GM19240 (cell line): ENCODE results near the gene CEP78.

Experiments used
- DNase-seq: peaks from one replicate; pipeline ENCODE4 v3.0.0; 2011; ENCODE audit warnings: low spot score; ENCODE audit not compliant: insufficient read length

CEP78 gene

GRCh38 chr9:78286946-78287388 lies 51.1 kb downstream of the CEP78 start:
- no peak for DNase-seq

GRCh38 chr9:78288214-78288892 lies 52.5 kb downstream of the CEP78 start:
- no peak for DNase-seq

- DNase-seq = no peak
Measured at GRCh38 chr9:78289474-78289873, 53.6 kb downstream of the CEP78 start.

- no peak for DNase-seq
Measured at GRCh38 chr9:78291240-78291925, 55.5 kb downstream of the CEP78 start.

- no peak for DNase-seq
Measured at GRCh38 chr9:78292026-78292425, 56.2 kb downstream of the CEP78 start.

GRCh38 chr9:78292716-78293497 lies 57.0 kb downstream of the CEP78 start:
- no peak for DNase-seq

- DNase-seq = no peak
Measured at GRCh38 chr9:78294290-78295176, 58.7 kb downstream of the CEP78 start.

- no peak for DNase-seq
Measured at GRCh38 chr9:78295177-78295575, 59.3 kb downstream of the CEP78 start.

GRCh38 chr9:78295731-78296130 lies 59.9 kb downstream of the CEP78 start:
- no peak for DNase-seq

GRCh38 chr9:78296201-78296892 lies 60.5 kb downstream of the CEP78 start:
- DNase-seq = no peak

GRCh38 chr9:78296893-78297671 lies 61.2 kb downstream of the CEP78 start, which contains the start of gene PSAT1:
Gene PSAT1, plus strand, starts transcription at chr9:78297125. Its CDS starts 86 bp downstream, at chr9:78297211.
- DNase-seq = peak; percentile 81

GRCh38 chr9:78297672-78297961 lies 61.7 kb downstream of the CEP78 start:
- no peak for DNase-seq

GRCh38 chr9:78298046-78298765 lies 62.3 kb downstream of the CEP78 start:
- DNase-seq = no peak

- DNase-seq = no peak
Measured at GRCh38 chr9:78300209-78300608, 64.3 kb downstream of the CEP78 start.

- DNase-seq = no peak
Measured at GRCh38 chr9:78301466-78301865, 65.6 kb downstream of the CEP78 start.

- no peak for DNase-seq
Measured at GRCh38 chr9:78303377-78304062, 67.6 kb downstream of the CEP78 start.

GRCh38 chr9:78304357-78304756 lies 68.5 kb downstream of the CEP78 start:
- no peak for DNase-seq

GRCh38 chr9:78306222-78307076 lies 70.6 kb downstream of the CEP78 start:
- DNase-seq = no peak
